HG03135 (cell line): ENCODE results near the gene GAREM1.

ENCODE experiments used
- ATAC-seq: cut with Tn5 transposase; IDR thresholded peaks from one replicate; pipeline ENCODE4 v1.9.1; 2021; ENCODE audit warnings: mild to moderate bottlenecking, moderate library complexity; ENCODE audit not compliant: unreplicated experiment

GAREM1 gene

DNA sequence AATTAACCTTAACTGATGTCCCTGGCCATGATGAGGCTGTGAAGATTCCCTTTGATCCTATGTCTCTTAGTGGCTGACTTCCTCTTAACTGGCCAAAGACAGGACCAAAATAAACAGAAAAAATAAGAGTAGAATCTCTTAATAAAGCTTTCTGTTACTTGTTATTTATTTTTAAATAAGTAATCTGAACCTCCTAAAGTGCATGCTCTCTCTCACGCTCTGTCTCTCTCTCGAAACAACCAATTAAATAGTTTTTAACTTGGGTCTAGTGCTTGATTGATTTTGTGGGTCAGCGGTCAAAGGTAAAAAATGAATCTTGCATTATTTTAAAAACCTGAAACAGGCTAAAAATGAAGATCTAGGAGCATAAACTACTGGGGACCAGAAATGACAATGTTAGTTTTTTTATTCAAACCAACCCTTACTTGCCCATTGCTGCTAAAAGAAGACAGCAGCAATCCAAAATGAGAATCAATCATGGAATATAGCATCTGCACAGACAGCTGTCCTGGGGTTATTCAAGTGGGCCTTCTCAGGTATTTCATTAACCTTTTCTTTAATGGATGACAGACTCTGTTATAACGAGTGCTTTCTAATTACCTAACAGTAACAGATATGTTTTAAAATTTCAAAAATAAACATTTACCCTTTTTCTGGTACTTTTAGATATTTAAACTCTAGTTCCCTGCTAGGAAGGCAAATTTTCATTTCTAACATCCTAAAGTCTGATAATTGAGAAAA lies 11.2 kb downstream of the GAREM1 start:
- ATAC-seq, result no peak

- no peak for ATAC-seq
Measured at GRCh38 chr18:32455361-32455760, 15.3 kb downstream of the GAREM1 start.

GRCh38 chr18:32454593-32454992 lies 16.1 kb downstream of the GAREM1 start:
- no peak for ATAC-seq

- ATAC-seq, result no peak
Measured at GRCh38 chr18:32450874-32451273, 19.8 kb downstream of the GAREM1 start.

DNA sequence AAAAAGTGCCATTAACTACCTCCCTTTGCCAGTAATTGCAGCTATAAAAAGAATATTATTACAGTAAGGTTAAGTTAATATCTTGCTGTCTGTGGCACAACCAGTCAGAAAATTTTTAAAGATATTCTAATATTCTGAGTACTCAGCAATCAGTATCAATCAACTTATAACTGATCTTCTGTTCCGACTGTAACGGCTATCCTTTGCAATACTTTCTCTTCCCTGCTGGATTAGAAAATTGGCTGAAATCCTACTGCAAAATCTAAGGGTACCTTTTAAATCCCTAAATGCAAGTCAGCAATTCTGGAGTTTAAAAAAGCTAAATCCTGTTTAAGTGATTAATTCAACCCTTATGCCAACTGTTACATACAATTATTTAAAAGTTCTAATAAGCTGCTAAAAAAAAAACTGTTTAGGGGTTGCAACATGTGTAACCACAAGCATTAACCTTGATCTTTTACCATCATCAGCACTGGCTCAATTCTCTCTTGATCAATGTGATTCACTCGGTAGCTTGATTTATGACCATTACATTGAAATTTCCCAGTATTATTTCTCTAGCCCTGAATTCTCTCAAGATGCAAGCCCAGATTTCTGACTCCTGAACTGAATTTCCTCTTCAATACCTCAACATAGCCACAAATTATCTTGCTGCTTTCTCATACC lies 20.5 kb downstream of the GAREM1 start:
- no peak for ATAC-seq

DNA sequence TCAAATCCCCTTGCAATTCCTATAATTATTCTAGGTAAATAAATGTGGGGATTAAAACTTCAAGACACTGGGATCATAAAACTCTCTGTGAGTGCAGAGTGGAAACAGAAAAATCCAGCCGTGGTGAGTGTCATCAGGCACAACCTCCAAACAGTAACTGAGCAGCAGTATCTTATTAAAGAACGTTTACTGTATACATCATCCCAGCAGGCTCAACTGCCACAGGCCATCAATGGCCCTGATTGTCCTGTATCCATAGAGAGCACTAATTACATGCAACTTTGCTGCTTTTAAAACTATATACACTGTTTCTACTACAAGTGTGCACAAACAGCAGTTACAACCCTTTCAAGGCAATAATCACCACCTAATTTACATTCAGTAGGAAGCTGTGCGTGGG lies 23.9 kb downstream of the GAREM1 start:
- ATAC-seq, result no peak

DNA sequence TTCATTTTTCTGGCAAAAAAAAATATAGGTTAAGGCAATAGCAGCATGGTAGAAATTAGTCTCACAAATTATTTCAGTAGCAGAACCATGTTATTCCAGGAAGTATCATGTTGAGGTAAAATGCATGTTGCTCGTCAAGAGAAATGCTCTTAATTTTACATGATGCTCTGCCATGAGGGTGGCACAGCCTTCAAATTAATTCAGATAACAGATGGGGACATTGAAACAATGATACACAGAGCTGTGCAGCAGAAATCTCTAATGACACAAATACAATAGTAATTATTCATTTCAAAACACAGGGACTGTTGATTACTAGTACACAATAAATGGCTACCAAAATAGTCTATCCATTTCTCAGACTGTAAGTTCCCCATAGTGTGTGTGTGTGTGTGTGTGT lies 24.8 kb downstream of the GAREM1 start:
- ATAC-seq, result no peak

DNA sequence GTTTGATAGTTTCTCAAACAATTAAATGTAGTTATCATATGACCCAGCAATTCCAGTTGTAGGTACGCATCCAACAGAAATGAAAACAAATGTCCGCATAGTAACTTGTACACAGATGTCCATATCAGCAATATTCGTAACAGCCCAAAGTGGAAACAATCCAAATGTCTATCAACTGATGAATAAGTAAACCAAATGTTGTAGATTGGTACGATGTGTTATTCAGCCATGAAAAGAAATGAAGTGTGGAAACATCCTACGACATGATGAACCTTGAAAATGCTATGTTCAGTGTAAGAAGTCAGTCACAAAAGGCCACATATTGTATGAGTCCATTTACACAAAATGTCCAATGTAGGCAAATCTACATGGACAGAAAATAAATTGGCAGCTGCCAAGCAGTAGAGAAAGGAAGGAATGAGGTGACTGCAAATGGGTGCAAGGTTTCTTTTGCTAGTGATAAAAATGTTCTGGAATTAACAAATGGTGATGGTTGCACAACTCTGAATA lies 26.9 kb downstream of the GAREM1 start:
- no peak for ATAC-seq

- ATAC-seq, result no peak
Measured at GRCh38 chr18:32443033-32443705, 27.5 kb downstream of the GAREM1 start.

- ATAC-seq, result no peak
Measured at GRCh38 chr18:32442575-32442974, 28.1 kb downstream of the GAREM1 start.

DNA sequence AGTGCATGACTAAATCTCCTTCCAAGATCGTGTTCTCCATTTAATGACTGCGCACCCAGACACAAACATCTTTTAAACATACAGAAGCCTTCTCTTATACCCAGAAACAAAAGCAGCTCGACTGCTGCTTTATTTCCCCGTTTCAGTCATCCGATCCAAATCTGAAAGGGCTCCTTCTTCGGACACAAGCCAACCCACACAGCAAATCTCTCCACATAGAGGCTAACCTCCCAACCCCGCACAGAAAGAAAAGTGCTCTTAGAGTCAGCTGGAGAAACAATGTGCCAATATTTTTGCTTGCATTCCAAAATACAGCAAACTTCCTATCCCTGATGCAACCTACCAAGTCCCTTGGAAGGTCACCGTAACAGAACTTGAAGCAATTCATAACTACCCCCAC lies 29.1 kb downstream of the GAREM1 start:
- no peak for ATAC-seq

DNA sequence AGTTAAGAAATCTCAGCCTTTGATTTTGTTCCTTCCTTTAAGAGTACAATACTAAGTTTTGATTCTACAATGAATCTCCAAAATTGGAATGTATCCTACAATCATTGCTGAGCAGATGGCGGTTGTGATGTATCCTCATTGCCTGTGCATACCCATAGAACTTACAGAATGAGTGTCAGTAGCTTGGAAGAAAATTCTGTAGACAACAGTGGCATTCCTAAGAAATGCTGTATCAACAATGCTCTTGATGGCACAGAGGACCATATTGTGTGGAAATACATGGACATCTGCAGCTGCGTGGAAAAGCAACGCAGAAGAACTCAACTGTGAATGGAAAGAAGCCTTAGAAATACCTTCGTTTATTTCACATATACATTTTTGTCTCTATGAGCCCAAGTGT lies 30.2 kb downstream of the GAREM1 start:
- no peak for ATAC-seq

GRCh38 chr18:32439802-32440201 lies 30.9 kb downstream of the GAREM1 start:
- ATAC-seq, result no peak

DNA sequence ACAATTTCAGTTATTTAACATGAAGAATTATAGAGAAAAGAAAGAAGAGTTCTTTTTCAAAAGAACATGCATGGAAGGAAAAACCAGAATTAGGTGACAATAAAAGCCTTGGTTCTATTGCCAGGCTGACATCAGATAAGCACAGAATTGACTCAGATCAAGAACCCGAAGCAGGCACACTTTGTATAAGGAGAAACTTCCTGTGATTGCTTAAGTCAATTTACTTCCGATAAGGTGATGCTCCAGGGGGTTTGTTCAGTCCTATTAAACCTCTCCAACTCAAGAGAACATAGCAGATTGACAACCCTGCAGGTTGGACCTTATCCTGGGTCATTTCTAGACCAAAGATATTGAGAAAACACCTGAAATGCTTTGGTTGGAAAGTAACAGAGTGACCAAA lies 31.4 kb downstream of the GAREM1 start:
- ATAC-seq, result no peak

DNA sequence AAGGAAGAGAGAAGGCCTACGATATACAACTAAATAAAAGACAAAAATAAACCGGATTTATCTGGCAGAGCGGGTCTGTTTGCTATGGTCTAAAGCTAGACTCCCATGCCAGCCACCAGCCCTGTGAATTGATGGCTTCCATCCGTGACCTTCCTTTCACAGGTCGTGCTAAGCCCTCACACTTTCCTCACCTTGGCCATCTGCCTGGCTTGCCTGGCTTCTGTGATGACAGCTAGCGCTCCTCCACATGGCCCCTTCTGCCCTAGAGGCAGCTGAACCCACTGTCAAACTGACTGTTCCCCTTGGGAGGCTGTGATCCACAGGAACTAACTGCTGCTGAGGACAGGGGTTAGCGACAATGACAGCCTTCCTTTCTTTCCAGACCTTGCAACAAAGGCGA lies 32.5 kb downstream of the GAREM1 start:
- no peak for ATAC-seq

GRCh38 chr18:32437100-32437834 lies 33.4 kb downstream of the GAREM1 start:
- ATAC-seq, result no peak

DNA sequence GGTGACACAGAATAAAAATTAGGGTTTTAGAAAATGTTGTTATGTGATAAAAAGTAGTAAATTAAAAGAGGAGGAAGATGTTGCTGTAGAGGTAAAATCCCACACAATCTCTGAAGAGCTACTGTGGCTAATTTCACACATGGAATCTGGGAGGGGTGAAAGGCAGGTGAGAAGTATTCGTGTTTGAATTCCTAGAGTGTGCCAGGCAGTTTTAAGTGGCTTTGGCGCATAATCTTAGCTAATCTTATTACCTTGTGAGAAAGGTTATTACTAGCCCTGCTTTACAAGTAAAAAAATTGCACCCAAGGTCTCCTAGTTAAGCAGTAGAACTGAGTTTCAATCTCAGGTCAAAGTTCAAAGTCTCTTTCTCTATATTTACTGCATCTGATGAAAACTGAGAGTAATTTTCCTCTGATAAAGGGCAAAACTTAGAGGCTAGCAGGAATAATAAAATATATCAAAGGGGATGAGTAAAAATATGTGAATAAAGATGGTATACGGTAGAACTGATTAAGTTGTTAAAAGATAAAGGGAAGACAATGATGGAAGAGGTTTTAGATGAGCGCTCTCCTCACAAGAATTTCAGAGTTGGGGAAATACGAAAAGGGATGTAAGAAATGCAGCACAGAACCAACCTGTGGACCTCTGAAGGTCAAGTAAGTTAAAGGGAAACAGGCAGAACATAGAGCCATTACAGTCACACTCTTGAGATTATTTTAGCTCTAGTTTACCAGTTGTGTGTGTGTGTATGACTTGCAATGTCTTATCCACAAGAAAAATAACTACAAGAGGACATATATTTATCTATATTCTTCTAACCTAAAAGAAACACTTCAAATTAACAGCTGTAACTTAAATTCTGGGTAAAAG lies 34.8 kb downstream of the GAREM1 start:
- no peak for ATAC-seq

GRCh38 chr18:32431753-32432152 lies 38.9 kb downstream of the GAREM1 start:
- no peak for ATAC-seq

DNA sequence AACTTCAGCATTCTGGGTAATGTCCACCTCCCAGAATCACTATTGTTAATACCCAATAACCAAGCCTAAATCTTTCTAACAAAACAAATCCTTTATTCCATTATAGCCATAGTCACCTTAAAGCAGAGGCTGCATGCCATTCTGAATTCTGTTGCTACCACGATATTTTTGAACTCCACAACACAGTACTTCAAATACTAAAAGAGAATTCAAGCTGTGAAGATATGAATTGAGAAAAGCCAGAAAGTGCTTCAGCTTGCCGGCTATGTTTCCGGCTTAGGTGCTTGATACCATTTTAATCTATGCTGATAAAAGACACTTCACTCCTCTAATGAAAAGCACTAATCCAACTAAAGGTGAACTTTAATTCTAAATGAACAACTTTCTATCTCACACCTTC lies 41.3 kb downstream of the GAREM1 start:
- no peak for ATAC-seq
